ENCODE results near the gene GYG2. TPM values are rescaled to one million over a fixed set of nuclear protein-coding genes. Genes with fewer than 3 reads are reported as not detected.

GYG2 gene
- total RNA-seq, 1 donor from 2014 or later, result 44.4 TPM

DNA sequence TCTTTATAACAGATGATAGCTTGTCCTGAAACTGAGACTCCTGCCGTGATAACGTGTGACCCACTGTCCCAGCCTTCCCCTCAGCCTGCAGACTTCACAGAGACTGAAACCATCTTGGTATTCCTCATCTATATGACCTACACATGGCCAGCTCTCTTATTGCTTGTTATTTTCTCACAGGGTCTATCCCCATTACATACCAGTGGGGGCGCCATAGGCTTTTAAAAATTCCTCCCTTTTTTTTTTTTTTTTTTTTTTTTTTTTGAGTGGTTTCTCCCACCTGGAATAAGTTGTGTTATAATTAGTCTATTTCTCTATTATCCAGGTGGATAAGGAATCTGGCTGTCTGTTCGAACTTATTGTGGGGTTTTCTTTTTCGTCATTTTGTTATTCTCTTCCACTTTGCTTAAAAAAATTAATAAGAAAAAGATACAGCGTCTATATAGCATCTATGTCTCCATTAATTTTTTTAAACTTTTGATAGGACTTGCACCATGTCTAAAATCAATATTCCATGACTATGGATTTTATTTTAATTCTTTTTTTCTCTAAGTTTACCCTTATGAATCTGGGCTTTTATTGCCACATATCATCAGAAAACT lies 47.2 kb downstream of the GYG2 start:
- TF ChIP-seq, protein P1, sequence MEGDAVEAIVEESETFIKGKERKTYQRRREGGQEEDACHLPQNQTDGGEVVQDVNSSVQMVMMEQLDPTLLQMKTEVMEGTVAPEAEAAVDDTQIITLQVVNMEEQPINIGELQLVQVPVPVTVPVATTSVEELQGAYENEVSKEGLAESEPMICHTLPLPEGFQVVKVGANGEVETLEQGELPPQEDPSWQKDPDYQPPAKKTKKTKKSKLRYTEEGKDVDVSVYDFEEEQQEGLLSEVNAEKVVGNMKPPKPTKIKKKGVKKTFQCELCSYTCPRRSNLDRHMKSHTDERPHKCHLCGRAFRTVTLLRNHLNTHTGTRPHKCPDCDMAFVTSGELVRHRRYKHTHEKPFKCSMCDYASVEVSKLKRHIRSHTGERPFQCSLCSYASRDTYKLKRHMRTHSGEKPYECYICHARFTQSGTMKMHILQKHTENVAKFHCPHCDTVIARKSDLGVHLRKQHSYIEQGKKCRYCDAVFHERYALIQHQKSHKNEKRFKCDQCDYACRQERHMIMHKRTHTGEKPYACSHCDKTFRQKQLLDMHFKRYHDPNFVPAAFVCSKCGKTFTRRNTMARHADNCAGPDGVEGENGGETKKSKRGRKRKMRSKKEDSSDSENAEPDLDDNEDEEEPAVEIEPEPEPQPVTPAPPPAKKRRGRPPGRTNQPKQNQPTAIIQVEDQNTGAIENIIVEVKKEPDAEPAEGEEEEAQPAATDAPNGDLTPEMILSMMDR (IDR thresholded peaks at IDR 0.05), result peak; percentile 67
- no peak for TF ChIP-seq EZH2phosphoT487 (IDR thresholded peaks at IDR 0.05)
- Mint-ChIP-seq H3K27ac (no peak overlapping the region), H3K4me1 (no peaks in the 10 kb centered on the region), H3K4me3 (no peak overlapping the region), H3K27me3 (ENCODE audit: insufficient read depth, low read depth) (peaks cover 3% of the 10 kb centered on the region), H3K36me3 (peaks cover 47% of the 10 kb centered on the region), H3K9me3 (peaks cover 13% of the 10 kb centered on the region)
- H3K4me3 ChIP-seq, result no peak overlapping the region
- no peak overlapping the region for H2AFZ ChIP-seq (replicated peaks)
- no peak overlapping the region for H3K4me2 ChIP-seq
- H3K4me1 ChIP-seq, result no peaks in the 10 kb centered on the region
- H3K27ac ChIP-seq, result no peak overlapping the region
- H3K9ac ChIP-seq, result no peak overlapping the region
- no peaks in the 10 kb centered on the region for H3K79me2 ChIP-seq (ENCODE audit: low read depth)
- H3F3A ChIP-seq (ENCODE audit: low read depth), result no peaks in the 10 kb centered on the region
- H4K20me1 ChIP-seq (ENCODE audit: low read depth), result no peaks in the 10 kb centered on the region
- H3K9me3 ChIP-seq (ENCODE audit: low read depth), result no peaks in the 10 kb centered on the region
- no peaks in the 10 kb centered on the region for H3K27me3 ChIP-seq
- H3K36me3 ChIP-seq, result peaks cover 3% of the 10 kb centered on the region
- DNase-seq (ENCODE audit: low spot score), result peak; percentile 50

DNA sequence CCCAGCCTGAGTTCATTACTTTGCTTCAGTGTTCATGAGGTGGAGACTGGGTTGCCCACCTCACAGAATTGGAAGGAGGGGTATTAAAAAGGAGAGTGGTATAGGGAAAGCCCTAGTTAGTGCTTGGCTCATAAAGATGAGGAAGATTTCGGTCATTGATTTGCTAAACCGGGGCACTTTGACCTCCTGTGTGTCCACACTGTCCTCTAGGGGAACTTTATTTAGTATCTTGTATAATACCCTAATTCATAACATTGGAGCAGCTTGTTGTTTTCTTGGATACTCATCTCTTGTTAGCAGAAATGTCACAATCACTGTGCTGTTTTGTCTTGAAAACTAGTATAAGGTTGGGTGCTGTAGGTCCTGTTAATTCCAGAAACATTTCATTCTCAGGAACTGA lies 49.8 kb downstream of the GYG2 start:
- Histone ChIP-seq H3K36me3 (peaks cover 3% of the 10 kb centered on the region), H3K79me2 (ENCODE audit: low read depth) (no peaks in the 10 kb centered on the region), H4K20me1 (ENCODE audit: low read depth) (no peaks in the 10 kb centered on the region), H2AFZ (replicated peaks) (no peak overlapping the region), H3K27me3 (no peaks in the 10 kb centered on the region), H3K9me3 (ENCODE audit: low read depth) (no peaks in the 10 kb centered on the region), H3K27ac (no peak overlapping the region), H3K4me3 (no peak overlapping the region), H3F3A (ENCODE audit: low read depth) (no peaks in the 10 kb centered on the region), H3K9ac (no peak overlapping the region), H3K4me1 (no peaks in the 10 kb centered on the region), H3K4me2 (no peak overlapping the region)
- no peak overlapping the region for H3K27ac Mint-ChIP-seq
- peaks cover 3% of the 10 kb centered on the region for H3K27me3 Mint-ChIP-seq (ENCODE audit: insufficient read depth, low read depth)
- H3K4me3 Mint-ChIP-seq, result no peak overlapping the region
- peaks cover 54% of the 10 kb centered on the region for H3K36me3 Mint-ChIP-seq
- H3K4me1 Mint-ChIP-seq, result no peaks in the 10 kb centered on the region
- TF ChIP-seq, protein P1 (IDR thresholded peaks at IDR 0.05), result no peak
- no peak for TF ChIP-seq EZH2 (IDR thresholded peaks at IDR 0.05)
- TF ChIP-seq EZH2phosphoT487 (IDR thresholded peaks at IDR 0.05), result no peak
- peaks cover 12% of the 10 kb centered on the region for H3K9me3 Mint-ChIP-seq
- DNase-seq (ENCODE audit: low spot score), result no peak

DNA sequence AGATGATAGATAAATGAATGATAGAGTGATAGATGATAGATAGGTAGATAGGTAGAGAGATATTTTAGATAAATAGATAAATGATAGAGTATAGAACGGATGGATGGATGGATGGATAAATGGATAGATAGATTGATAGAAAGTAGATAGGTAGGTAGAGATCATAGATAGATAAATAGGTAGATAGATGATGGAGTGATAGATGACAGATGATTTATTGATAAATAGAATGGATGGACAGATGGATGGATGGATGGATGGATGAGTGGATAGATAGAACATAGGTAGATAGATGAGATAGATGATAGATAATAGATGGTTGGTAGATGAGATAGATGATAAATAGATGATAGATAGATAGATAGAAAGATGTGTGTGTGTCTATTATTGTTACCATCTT lies 50.9 kb downstream of the GYG2 start:
- no peak for TF ChIP-seq EZH2phosphoT487 (IDR thresholded peaks at IDR 0.05)
- TF ChIP-seq, protein P1 (IDR thresholded peaks at IDR 0.05), result no peak
- TF ChIP-seq EZH2 (IDR thresholded peaks at IDR 0.05), result no peak
- H2AFZ ChIP-seq (replicated peaks), result no peak overlapping the region
- H3K27ac ChIP-seq, result no peak overlapping the region
- no peaks in the 10 kb centered on the region for H3K4me1 ChIP-seq
- DNase-seq (ENCODE audit: low spot score), result no peak
- peaks cover 7% of the 10 kb centered on the region for H3K9me3 Mint-ChIP-seq
- H3K36me3 Mint-ChIP-seq, result peaks cover 56% of the 10 kb centered on the region
- no peak overlapping the region for H3K27ac Mint-ChIP-seq
- no peaks in the 10 kb centered on the region for H3K27me3 ChIP-seq
- no peaks in the 10 kb centered on the region for H3K4me1 Mint-ChIP-seq
- no peak overlapping the region for H3K4me2 ChIP-seq
- H3K36me3 ChIP-seq, result peaks cover 3% of the 10 kb centered on the region
- H3F3A ChIP-seq (ENCODE audit: low read depth), result no peaks in the 10 kb centered on the region
- peaks cover 3% of the 10 kb centered on the region for H3K27me3 Mint-ChIP-seq (ENCODE audit: insufficient read depth, low read depth)
- no peaks in the 10 kb centered on the region for H3K79me2 ChIP-seq (ENCODE audit: low read depth)
- H4K20me1 ChIP-seq (ENCODE audit: low read depth), result no peaks in the 10 kb centered on the region
- no peak overlapping the region for H3K4me3 Mint-ChIP-seq
- no peaks in the 10 kb centered on the region for H3K9me3 ChIP-seq (ENCODE audit: low read depth)
- no peak overlapping the region for H3K4me3 ChIP-seq
- no peak overlapping the region for H3K9ac ChIP-seq

All from neural progenitor cell (in vitro differentiated cells).